ENCODE results near the gene RANGAP1.

The RANGAP1 gene

GRCh38 chr22:41257696-41258095 lies 28.3 kb downstream of the RANGAP1 start:
- no peak for DNase-seq (ENCODE audit: low read depth)

GRCh38 chr22:41256254-41257253 lies 29.4 kb downstream of the RANGAP1 start:
- DNase-seq (ENCODE audit: low read depth): no peak

- no peak for DNase-seq (ENCODE audit: low read depth)
Observed at GRCh38 chr22:41254230-41254629, 31.8 kb downstream of the RANGAP1 start.

GRCh38 chr22:41252365-41252764 lies 33.6 kb downstream of the RANGAP1 start:
- DNase-seq (ENCODE audit: low read depth): no peak

- no peak for DNase-seq (ENCODE audit: low read depth)
Observed at GRCh38 chr22:41250127-41250526, 35.9 kb downstream of the RANGAP1 start.

GRCh38 chr22:41249442-41249841 lies 36.5 kb downstream of the RANGAP1 start:
- DNase-seq (ENCODE audit: low read depth): no peak

- no peak for DNase-seq (ENCODE audit: low read depth)
Observed at GRCh38 chr22:41248758-41249157, 37.2 kb downstream of the RANGAP1 start.

- no peak for DNase-seq (ENCODE audit: low read depth)
Observed at GRCh38 chr22:41248314-41248713, 37.7 kb downstream of the RANGAP1 start.

- DNase-seq (ENCODE audit: low read depth): no peak
Observed at GRCh38 chr22:41247703-41248102, 38.3 kb downstream of the RANGAP1 start.

GRCh38 chr22:41245917-41246499 lies 40.0 kb downstream of the RANGAP1 start:
- no peak for DNase-seq (ENCODE audit: low read depth)

- DNase-seq (ENCODE audit: low read depth): no peak
Observed at GRCh38 chr22:41243361-41243760, 42.6 kb downstream of the RANGAP1 start.

- DNase-seq (ENCODE audit: low read depth): no peak
Observed at GRCh38 chr22:41242396-41243117, 43.4 kb downstream of the RANGAP1 start.

- DNase-seq (ENCODE audit: low read depth): no peak
Observed at GRCh38 chr22:41241133-41241676, 44.8 kb downstream of the RANGAP1 start.

- no peak for DNase-seq (ENCODE audit: low read depth)
Observed at GRCh38 chr22:41240377-41241132, 45.4 kb downstream of the RANGAP1 start, which contains the start of gene CHADL. Gene CHADL (minus strand): TSS chr22:41240931. CDS start chr22:41240881, 50 bp downstream.

- DNase-seq (ENCODE audit: low read depth): no peak
Observed at GRCh38 chr22:41239443-41240128, 46.4 kb downstream of the RANGAP1 start.

- DNase-seq (ENCODE audit: low read depth): no peak
Observed at GRCh38 chr22:41238570-41239442, 47.2 kb downstream of the RANGAP1 start.

GRCh38 chr22:41237707-41238569 lies 48.0 kb downstream of the RANGAP1 start:
- DNase-seq (ENCODE audit: low read depth): peak; percentile 55

- DNase-seq (ENCODE audit: low read depth): no peak
Observed at GRCh38 chr22:41237036-41237706, 48.8 kb downstream of the RANGAP1 start.
